Dedifferentiated amniotic fluid mesenchymal stem cell (primary cell): ENCODE results near the gene INHBC.
"Not testable (repeated sequence)": the region's sequence is repeated elsewhere in the genome, so short reads cannot be mapped to it uniquely, and the experiment has no call there.

ENCODE experiments used
- DNase-seq: peaks from one replicate; pipeline ENCODE4 v3.0.0-alpha.2; 2016; ENCODE audit errors: extremely low spot score

INHBC gene

DNA sequence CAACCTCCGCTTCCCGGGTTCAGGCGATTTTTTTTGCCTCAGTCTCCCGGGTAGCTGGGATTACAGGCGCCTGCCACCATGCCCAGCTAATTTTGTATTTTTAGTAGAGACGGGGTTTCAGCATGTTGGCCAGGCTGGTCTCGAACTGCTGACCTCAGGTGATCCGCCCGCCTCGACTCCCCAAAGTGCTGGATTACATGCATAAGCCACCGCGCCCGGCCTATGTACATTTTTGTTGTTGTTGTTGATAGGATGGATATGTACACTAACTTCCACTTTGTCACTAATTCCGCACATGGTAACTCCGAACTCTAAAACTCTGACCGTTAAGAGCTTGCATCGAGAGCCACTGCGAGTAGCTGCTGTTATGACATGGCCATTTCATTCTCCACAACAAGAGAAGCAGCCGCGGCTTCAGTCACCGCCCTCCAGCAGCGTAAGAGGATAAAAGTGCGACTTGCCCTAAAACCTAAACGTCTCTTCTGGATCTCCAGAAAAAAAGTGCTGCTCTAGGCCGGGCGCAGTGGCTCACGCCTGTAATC is 52.5 kb downstream of the INHBC start:
- no peak for DNase-seq

DNA sequence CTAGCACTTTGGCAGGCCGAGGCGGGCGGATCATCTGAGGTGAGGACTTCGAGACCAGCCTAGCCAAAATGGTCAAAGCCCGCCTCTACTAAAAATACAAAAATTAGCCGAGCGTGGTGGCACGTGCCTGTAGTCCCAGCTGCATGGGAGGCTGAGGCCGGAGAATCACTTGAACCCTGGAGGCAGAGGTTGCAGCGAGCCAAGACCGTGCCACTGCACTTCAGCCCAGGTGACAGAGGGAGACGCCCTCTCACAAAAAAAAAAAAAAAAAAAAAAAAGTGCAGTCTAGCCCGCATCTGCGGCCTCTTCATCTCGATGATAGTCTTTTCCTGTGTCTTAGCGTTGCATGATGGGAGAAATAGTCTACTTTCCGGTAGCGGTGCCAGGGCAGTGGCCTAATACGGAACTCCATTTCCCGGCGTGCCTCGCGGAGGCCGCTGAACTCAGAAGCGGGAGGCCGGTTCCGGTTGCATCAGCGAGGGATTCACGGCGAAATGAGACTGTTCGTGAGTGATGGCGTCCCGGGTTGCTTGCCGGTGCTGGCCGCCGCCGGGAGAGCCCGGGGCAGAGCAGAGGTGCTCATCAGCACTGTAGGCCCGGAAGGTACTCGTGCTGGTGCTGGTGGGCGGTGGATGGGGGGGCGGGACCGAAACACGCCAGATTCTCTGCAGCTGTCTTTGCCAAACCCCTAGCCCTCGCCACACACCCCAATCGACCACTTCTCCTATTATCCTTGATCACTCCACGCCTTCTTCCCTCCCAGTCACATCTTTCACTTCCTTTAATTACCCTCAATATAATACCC is 53.2 kb downstream of the INHBC start, which contains the start of gene MARS1:
TSS of gene MARS1 (plus strand) at position 472 of the 805 bp plus-strand sequence. CDS start at position 495, 23 bp downstream.
- peak; percentile 98 for DNase-seq

DNA sequence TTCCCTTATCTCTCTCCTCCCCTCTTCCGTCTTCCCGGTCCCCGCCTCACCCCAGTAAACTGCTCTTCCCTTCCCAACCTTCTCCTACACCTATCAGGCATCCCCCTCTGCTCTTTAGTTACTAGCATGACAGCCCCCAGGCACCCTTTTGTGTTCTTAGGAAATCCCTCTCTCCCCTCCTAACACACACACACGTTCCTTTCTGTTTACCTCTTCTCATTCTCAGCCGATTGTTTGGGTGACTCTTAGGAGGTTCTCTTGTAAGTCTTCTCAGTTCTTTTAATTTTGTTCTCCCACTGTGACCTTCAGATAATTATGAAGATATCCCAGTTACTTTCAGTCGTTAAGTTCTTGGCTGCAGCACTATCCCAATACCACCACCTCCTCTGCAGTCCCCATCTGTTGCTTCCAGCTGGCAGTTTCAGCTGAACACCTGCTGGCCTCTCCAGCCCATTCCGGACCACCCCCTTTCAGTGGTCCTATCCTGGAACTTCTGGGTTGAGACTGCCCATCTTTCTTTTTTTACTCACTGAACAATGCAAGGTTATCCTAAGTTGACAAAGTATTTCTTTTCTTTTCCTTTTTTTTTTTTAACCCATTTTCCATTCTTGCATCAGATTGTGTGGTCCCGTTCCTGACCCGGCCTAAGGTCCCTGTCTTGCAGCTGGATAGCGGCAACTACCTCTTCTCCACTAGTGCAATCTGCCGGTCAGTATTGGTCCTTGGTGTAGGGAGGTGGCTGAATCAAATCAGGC is 54.0 kb downstream of the INHBC start:
- DNase-seq, result no peak

DNA sequence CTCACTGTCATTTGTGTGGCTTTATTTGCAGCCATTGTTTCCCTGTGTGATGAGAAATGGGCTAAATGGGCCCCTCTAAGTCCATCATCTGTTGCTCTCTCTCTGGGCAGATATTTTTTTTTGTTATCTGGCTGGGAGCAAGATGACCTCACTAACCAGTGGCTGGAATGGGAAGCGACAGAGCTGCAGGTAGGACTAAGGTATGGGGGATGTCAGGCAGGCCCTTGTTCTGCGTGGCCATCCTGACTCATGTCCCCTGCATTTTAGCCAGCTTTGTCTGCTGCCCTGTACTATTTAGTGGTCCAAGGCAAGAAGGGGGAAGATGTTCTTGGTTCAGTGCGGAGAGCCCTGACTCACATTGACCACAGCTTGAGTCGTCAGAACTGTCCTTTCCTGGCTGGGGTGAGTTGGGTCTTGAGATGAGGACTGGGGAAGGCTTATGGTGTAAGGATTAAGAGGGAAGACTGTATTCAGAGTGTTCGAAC is 54.6 kb downstream of the INHBC start:
- DNase-seq, result no peak

DNA sequence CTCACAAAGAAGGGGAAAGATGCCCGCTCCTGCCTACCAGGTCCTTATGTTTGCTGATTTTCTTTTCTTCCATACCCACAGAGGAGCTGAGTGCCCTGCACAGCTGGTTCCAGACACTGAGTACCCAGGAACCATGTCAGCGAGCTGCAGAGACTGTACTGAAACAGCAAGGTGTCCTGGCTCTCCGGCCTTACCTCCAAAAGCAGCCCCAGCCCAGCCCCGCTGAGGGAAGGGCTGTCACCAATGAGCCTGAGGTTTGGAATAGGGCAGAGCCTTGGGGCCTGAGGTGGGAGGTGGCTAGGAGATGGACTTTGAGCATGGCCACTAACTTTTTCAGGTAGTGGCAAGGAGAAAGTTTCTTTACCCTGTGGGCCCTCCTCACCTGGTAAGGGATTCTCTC is 55.5 kb downstream of the INHBC start:
- DNase-seq, result no peak

DNA sequence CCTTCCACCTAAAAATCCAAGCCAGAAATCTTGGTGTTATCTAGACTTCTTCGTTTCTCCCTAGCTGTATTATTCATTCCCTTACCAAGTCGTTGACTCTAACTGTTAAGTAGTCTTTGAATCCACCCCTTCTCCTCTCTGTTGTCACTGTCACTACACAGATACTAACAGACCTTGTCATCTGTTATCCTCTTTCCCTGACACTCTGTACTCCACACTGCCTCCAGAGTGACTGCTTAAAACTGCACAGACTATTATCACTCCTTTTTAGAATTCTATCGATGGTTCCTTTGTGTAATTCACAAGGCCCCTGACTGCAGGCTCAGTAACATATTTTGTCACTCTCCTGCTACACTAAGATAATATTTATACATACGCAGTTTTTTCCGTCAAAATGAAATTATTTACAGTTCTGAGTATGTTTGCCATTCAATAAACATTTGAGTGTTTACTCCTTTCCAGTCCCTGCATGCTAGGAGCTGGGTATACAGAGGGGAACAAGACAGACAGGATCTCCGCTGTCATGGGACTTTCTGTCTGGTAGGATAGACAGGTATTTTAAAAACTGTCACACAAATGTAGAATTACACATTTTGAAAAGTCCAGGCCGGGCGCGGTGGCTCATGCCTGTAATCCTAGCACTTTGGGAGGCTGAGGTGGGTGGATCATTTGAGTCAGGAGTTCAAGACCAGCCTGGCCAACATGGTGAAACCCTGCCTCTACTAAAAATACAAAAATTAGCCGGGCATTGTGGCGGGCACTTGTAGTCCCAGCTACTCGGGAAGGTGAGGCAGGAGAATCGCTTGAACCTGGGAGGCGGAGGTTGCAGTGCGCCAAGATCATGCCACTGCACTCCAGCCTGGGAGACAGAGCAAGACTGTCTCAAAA is 57.1 kb downstream of the INHBC start:
- DNase-seq, result no peak

DNA sequence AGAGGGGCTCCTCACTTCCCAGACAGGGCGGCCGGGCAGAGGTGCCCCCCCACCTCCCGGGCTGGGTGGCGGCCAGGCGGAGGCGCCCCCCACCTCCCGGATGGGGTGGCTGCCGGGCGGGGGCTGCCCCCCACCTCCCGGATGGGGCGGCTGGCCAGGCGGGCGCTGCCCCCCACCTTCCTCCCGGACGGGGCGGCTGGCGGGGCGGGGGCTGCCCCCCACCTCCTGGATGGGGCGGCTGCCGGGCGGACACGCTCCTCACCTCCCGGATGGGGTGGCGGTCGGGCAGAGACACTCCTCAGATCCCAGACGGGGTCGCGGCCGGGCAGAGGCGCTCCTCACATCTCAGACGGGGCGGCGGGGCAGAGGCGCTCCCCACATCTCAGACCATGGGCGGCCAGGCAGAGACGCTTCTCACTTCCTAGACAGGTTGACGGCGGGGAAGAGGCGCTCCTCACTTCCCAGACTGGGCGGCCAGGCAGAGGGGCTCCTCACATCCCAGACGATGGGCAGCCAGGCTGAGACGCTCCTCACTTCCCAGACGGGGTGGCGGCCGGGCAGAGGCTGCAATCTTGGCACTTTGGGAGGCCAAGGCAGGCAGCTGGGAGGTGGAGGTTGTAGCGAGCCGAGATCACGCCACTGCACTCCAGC is 60.6 kb downstream of the INHBC start:
- DNase-seq, result not testable (repeated sequence)

DNA sequence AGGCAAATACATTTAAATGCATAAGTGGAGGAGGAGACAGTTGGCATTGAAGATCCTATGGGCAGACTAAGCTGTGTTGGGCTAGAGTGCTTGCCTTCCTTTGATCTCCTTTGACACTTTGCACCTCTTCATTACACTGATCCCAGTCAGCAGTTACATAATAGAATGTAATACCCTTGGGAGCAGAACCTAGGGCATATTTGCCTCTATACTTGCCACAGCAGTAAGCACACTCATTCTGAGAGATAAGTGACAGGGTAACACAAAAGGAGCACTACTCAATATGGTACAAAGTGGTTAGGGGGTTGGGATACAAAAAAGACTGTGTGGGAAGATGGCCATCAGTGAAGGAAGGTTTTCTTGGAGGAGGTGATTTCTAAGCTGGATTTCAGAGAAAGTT is 62.2 kb downstream of the INHBC start:
- no peak for DNase-seq

DNA sequence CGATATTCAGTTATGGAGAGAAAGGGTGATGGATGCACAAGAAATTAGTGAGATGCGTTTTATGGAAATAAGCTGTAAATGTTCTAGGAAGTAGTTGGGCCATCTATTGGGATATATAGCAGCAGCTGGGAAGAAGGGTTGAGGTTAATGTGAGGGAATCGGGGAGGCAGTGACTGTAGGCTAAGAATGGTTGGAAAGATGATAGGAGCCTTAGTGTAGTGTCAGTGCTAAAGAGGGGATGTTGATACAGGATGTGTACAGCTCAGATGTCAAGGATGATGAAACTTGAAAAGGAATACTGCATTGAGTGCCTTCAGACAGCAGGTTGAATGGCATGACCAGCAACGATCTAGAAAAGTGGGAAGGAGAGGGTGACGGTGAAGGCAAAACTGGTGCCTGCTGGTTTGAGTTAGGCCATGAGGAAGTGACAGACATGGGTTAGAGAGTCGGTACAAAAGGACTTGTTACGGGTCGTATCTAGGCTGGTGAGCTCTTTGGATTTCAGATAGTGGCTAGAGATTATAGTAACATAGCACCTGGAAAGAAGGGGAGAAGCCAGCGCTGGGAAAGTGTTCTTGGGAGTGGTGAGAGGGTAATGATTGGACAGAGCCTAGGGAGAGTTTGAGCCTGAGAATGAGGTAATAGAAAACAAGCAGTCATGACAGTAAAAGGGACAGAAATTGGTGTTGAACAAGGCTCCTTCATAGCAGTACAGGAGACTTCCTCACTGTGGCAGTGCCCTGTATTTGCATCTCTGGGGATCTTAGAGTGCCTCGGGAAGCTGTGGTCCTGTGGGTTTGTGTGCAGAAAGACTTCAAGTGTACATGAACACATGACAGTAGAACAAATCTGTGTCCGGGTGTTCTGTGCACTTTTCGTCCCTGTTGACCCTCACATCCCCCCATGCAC is 62.9 kb downstream of the INHBC start:
- DNase-seq, result no peak

DNA sequence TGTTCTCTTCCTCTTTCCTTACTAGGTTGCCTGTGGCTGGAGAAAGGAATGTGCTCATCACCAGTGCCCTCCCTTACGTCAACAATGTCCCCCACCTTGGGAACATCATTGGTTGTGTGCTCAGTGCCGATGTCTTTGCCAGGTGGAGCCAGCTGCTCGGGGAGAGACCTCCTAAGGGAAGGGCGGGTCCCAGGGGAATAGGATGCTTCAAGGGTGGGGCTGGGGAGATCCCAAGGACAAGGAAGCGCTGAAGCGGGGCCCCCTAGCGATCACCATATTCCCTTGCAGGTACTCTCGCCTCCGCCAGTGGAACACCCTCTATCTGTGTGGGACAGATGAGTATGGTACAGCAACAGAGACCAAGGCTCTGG is 63.5 kb downstream of the INHBC start:
- no peak for DNase-seq

DNA sequence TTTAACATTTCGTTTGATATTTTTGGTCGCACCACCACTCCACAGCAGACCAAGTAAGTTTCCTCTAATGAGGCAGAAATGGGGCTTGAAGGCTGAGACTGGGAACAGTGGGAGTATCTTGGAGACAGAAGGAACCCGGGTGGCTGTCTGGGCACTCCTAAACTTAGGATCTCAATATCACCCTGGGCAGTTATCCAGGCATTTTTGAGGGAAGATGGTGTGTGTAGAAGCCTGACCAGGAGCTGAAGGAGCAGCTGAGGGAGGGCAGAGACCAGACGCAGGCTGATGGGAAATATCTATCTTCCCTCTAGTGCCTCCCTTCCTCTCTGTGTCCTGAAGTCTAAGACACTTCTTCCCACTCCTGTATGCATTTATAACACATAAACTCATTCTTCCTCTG is 64.0 kb downstream of the INHBC start:
- no peak for DNase-seq

DNA sequence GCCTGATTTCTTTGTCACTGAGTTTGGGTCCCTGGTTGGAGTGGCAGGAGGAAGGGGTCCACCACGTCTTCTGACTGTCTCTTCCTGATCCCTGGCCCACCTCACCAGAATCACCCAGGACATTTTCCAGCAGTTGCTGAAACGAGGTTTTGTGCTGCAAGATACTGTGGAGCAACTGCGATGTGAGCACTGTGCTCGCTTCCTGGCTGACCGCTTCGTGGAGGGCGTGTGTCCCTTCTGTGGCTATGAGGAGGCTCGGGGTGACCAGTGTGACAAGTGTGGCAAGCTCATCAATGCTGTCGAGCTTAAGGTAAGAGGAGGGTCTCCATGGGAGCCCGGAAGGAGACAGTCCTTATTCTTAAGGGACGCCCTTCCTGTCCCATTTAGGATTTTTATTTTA is 65.6 kb downstream of the INHBC start:
- no peak for DNase-seq
